Body of pancreas (tissue), 4 donors: Measurements from ENCODE around the gene SNX30. TPM values are rescaled to one million over a fixed set of nuclear protein-coding genes. Genes with fewer than 3 reads are reported as not detected.

ENCODE experiments used
- ATAC-seq: fragments of 150-250 bp; one replicate; pipeline ENCODE4 v1.9.1; 2016
- DNase-seq, 4 donors: peaks; one replicate each; pipeline ENCODE4 v3.0.0-alpha.2; 2019
- H3K27ac ChIP-seq, 4 donors: fragments of 200-600 bp; sonication (generic); 1 replicate in 3 of 4; 2 replicates in 1 of 4; pipeline versions ENCODE4 v1.5.1 to v1.6.1; 2016 to 2019; ENCODE audit warnings: mild to moderate bottlenecking in 1 of 4, mixed read lengths in 1 of 4, moderate library complexity in 1 of 4
- H3K27me3 ChIP-seq, 2 donors: fragments of 200-600 bp; sonication (generic); one replicate each; pipeline ENCODE4 v1.6.0; 2016; ENCODE audit warnings: mild to moderate bottlenecking in 1 of 2
- H3K36me3 ChIP-seq, 2 donors: fragments of 200-600 bp; sonication (generic); replicated peaks in 1 of 2; 2 replicates each; pipeline ENCODE4 v1.5.1; 2016; ENCODE audit warnings: low read depth in 2 of 2; ENCODE audit not compliant: insufficient read depth in 1 of 2
- H3K4me1 ChIP-seq: fragments of 200-600 bp; sonication (generic); one replicate; pipeline ENCODE4 v1.6.0; 2016
- H3K4me3 ChIP-seq, 2 donors: fragments of 200-600 bp; sonication (generic); 1 replicate in 1 of 2; 2 replicates in 1 of 2; pipeline ENCODE4 v1.5.1; 2016 to 2019
- H3K9me3 ChIP-seq, 3 donors: fragments of 200-600 bp; sonication (generic); 1 replicate in 2 of 3; 2 replicates in 1 of 3; pipeline ENCODE4 v1.5.1; 2016
- CTCF ChIP-seq, 7 experiments: fragments of 450-650 bp in 4 of 7; fragments of 200-600 bp in 3 of 7; sonication (generic) in 3 of 7; IDR thresholded peaks; one replicate each; pipeline ENCODE4 v1.5.1; 2016 to 2019; ENCODE audit warnings: antibody characterized with exemption in 7 of 7
- POLR2A ChIP-seq, 3 donors: fragments of 450-650 bp; IDR thresholded peaks; one replicate each; pipeline ENCODE4 v1.6.1; 2016; ENCODE audit warnings: antibody characterized with exemption in 3 of 3, mild to moderate bottlenecking in 2 of 3
- WGBS, 2 donors: methylation state at CpG; one replicate each; pipeline ENCODE4 v1.1.5; 2017; 5-methylcytosine and 5-hydroxymethylcytosine counted together
- intact Hi-C: fragments of 100-400 bp; cut with DNase I; formaldehyde crosslinking; loops from one replicate; pipeline ENCODE4 v1.15.1; 2023
- total RNA-seq, 2 donors: library from RNA; depleted of rRNA; stranded (reverse); fragments of >200 nt; gene quantifications; one replicate each; pipeline ENCODE4 v1.1.0, GENCODE V29; 2016

SNX30 gene
- total RNA-seq, 2 donors from 2014 or later = 4.6 to 8.6 TPM

GRCh38 chr9:112819635-112820496 is 69.3 kb downstream of the SNX30 start:
- no peak overlapping the region for H3K4me3 ChIP-seq
- peak; percentile 35 to 63 (median 52) for DNase-seq

GRCh38 chr9:112820881-112821280 is 70.3 kb downstream of the SNX30 start:
- H3K4me1 ChIP-seq = peaks cover 3% of the 10 kb centered on the region
- no peak overlapping the region for H3K4me3 ChIP-seq
- no peak overlapping the region for H3K27ac ChIP-seq
- WGBS, 2 donors = 80 to 88% methylated on average over 4 of the region's 4 CpGs
- H3K9me3 ChIP-seq = no peaks in the 10 kb centered on the region
- no peaks in the 10 kb centered on the region for H3K36me3 ChIP-seq
- DNase-seq (no peak), ATAC-seq (no peak)
- TF ChIP-seq CTCF (IDR thresholded peaks at IDR 0.05) (no peak), POLR2A (IDR thresholded peaks at IDR 0.05) (no peak)
- no peaks in the 10 kb centered on the region for H3K27me3 ChIP-seq
- intact Hi-C loops = no loop called here

More at GRCh38 chr9:112819635-112820496, 69.3 kb downstream of the SNX30 start:
- Histone ChIP-seq H3K36me3 (no peaks in the 10 kb centered on the region), H3K9me3 (no peaks in the 10 kb centered on the region), H3K4me1 (peaks cover 3% of the 10 kb centered on the region), H3K27ac (no peak overlapping the region), H3K27me3 (no peaks in the 10 kb centered on the region)
- intact Hi-C loops = no loop called here
- WGBS, 2 donors = 46 to 51% methylated on average over 7 of the region's 7 CpGs
- ATAC-seq = peak; percentile 77
- TF ChIP-seq POLR2A (IDR thresholded peaks at IDR 0.05) (no peak), CTCF (IDR thresholded peaks at IDR 0.05) (peak; percentile 20 to 67 (median 59))

- Histone ChIP-seq H3K27ac (no peak overlapping the region), H3K36me3 (no peaks in the 10 kb centered on the region), H3K27me3 (no peaks in the 10 kb centered on the region), H3K4me1 (peaks cover 3% of the 10 kb centered on the region), H3K4me3 (no peak overlapping the region), H3K9me3 (no peaks in the 10 kb centered on the region)
- no peak for ATAC-seq
- no peak for DNase-seq
- TF ChIP-seq POLR2A (IDR thresholded peaks at IDR 0.05) (no peak), CTCF (IDR thresholded peaks at IDR 0.05) (no peak)
- intact Hi-C loops = no loop called here
- WGBS, 2 donors = 89 to 91% methylated on average over 3 of the region's 3 CpGs
Observed at GRCh38 chr9:112822618-112823017, 72.1 kb downstream of the SNX30 start.

- ATAC-seq (no peak), DNase-seq (no peak)
- H3K4me1 ChIP-seq = peaks cover 3% of the 10 kb centered on the region
- intact Hi-C loops = no loop called here
- no peaks in the 10 kb centered on the region for H3K9me3 ChIP-seq
- no peak overlapping the region for H3K27ac ChIP-seq
- 60 to 67% methylated on average over 3 of the region's 3 CpGs for whole genome bisulfite sequencing, 2 donors
- no peak for TF ChIP-seq CTCF (IDR thresholded peaks at IDR 0.05)
- no peak for TF ChIP-seq POLR2A (IDR thresholded peaks at IDR 0.05)
- no peaks in the 10 kb centered on the region for H3K27me3 ChIP-seq
- H3K4me3 ChIP-seq = no peak overlapping the region
- H3K36me3 ChIP-seq = no peaks in the 10 kb centered on the region
Observed at GRCh38 chr9:112823257-112823656, 72.7 kb downstream of the SNX30 start.
